Sigmoid colon (tissue), 7 donors: ENCODE measurements around the gene ATP6V0B. TPM values are rescaled to one million over a fixed set of nuclear protein-coding genes. Genes with fewer than 3 reads are reported as not detected.

Experiments
- DNase-seq: peaks from one replicate; pipeline ENCODE4 v3.0.0-alpha.2; 2019
- H3K27ac ChIP-seq, 4 donors: fragments of 200-600 bp; sonication (generic); one replicate each; pipeline ENCODE4 v1.5.1; 2016 to 2019; ENCODE audit warnings: mild to moderate bottlenecking in 1 of 4
- H3K27me3 ChIP-seq, 3 donors: fragments of 200-600 bp; sonication (generic); one replicate each; pipeline ENCODE4 v1.5.1; 2019; ENCODE audit warnings: mild to moderate bottlenecking in 1 of 3
- H3K36me3 ChIP-seq, 4 donors: fragments of 200-600 bp; sonication (generic); one replicate each; pipeline ENCODE4 v1.5.1; 2016 to 2019
- H3K4me1 ChIP-seq, 4 donors: fragments of 200-600 bp; sonication (generic); one replicate each; pipeline ENCODE4 v1.5.1; 2017 to 2019
- H3K4me3 ChIP-seq, 4 donors: fragments of 200-600 bp; sonication (generic); one replicate each; pipeline ENCODE4 v1.5.1; 2017 to 2019; ENCODE audit warnings: mild to moderate bottlenecking in 2 of 4, moderate library complexity in 1 of 4
- H3K9me3 ChIP-seq, 4 donors: fragments of 200-600 bp in 3 of 4; sonication (generic) in 3 of 4; one replicate each; pipeline versions ENCODE4 v1.5.1 to v1.6.1; 2013 to 2019
- CTCF ChIP-seq, 4 experiments: fragments of 450-650 bp in 3 of 4; fragments of 200-600 bp in 1 of 4; IDR thresholded peaks; one replicate each; pipeline ENCODE4 v1.5.1; 2016 to 2019; ENCODE audit warnings: antibody characterized with exemption in 4 of 4, mild to moderate bottlenecking in 3 of 4, moderate library complexity in 2 of 4
- EP300 ChIP-seq, 4 donors: sonication (generic); formaldehyde crosslinking; IDR thresholded peaks; one replicate each; pipeline ENCODE4 v1.6.1; 2017; ENCODE audit warnings: antibody characterized with exemption in 4 of 4
- POLR2A ChIP-seq, 2 donors: fragments of 450-650 bp; IDR thresholded peaks; one replicate each; pipeline ENCODE4 v1.6.1; 2016; ENCODE audit warnings: antibody characterized with exemption in 2 of 2, mild to moderate bottlenecking in 2 of 2, moderate library complexity in 2 of 2
- POLR2AphosphoS5 ChIP-seq, 4 donors: sonication (generic); formaldehyde crosslinking; IDR thresholded peaks; one replicate each; pipeline ENCODE4 v1.6.1; 2017; ENCODE audit warnings: antibody characterized with exemption in 4 of 4
- WGBS, 2 donors: extraction: QIAGEN DNeasy Blood & Tissue Kit; methylation state at CpG; one replicate each; pipeline ENCODE4 v1.1.7; 2013; 5-methylcytosine and 5-hydroxymethylcytosine counted together
- intact Hi-C: fragments of 100-400 bp; cut with DNase I; formaldehyde crosslinking; loops from one replicate; pipeline ENCODE4 v1.15.1; 2023
- polyA plus RNA-seq, 3 donors: library from polyadenylated mRNA; stranded (reverse); fragments of 200-250 nt; gene quantifications; one replicate each; pipeline ENCODE4 v1.2.3, GENCODE V29; 2013
- total RNA-seq, 4 donors: library from RNA; depleted of rRNA; stranded (reverse); fragments of >200 nt; gene quantifications; one replicate each; pipeline ENCODE4 v1.1.0, GENCODE V29; 2016
- donor health status: healthy with polysubstance abuse.
- donor health status: Bipolar disorder and iron deficiency.
- donor health status: healthy.

ATP6V0B gene
- total and polyA plus RNA-seq, 7 donors, result 67.9 to 286 (median 129) TPM

GRCh38 chr1:43994071-43994470 is 19.3 kb downstream of the ATP6V0B start:
- 74 to 81% methylated on average over 7 of the region's 7 CpGs for WGBS, 2 donors
- no peak overlapping the region for H3K27ac ChIP-seq
- H3K4me1 ChIP-seq, result peaks cover 0 to 18% (median 14%) of the 10 kb centered on the region in 4 donors
- H3K36me3 ChIP-seq, result peaks cover 0 to 7% (median 0%) of the 10 kb centered on the region in 4 donors
- DNase-seq, result no peak
- H3K4me3 ChIP-seq, result no peak overlapping the region
- TF ChIP-seq POLR2A (IDR thresholded peaks at IDR 0.05) (no peak), EP300 (IDR thresholded peaks at IDR 0.05) (no peak), POLR2AphosphoS5 (IDR thresholded peaks at IDR 0.05) (no peak), CTCF (IDR thresholded peaks at IDR 0.05) (no peak)
- H3K9me3 ChIP-seq, result no peaks in the 10 kb centered on the region
- intact Hi-C loops, result loop anchor here (5.0 to 10.0 kb wide), 2 partner anchors 47 to 221 kb away; partner anchors contain the start of genes DMAP1 and IPO13
- no peaks in the 10 kb centered on the region for H3K27me3 ChIP-seq

- no peak for DNase-seq
- intact Hi-C loops, result loop anchor here (5.0 to 10.0 kb wide), 2 partner anchors 48 to 220 kb away; partner anchors contain the start of genes DMAP1 and IPO13
- WGBS, 2 donors, result 79 to 80% methylated on average over 15 of the region's 15 CpGs
- H3K4me1 ChIP-seq, result peaks cover 0 to 18% (median 14%) of the 10 kb centered on the region in 4 donors
- no peak overlapping the region for H3K4me3 ChIP-seq
- H3K27ac ChIP-seq, result no peak overlapping the region
- peaks cover 0 to 12% (median under 1%) of the 10 kb centered on the region in 4 donors for H3K36me3 ChIP-seq
- H3K27me3 ChIP-seq, result no peaks in the 10 kb centered on the region
- no peaks in the 10 kb centered on the region for H3K9me3 ChIP-seq
- TF ChIP-seq POLR2AphosphoS5 (IDR thresholded peaks at IDR 0.05) (no peak), CTCF (IDR thresholded peaks at IDR 0.05) (no peak), POLR2A (IDR thresholded peaks at IDR 0.05) (no peak), EP300 (IDR thresholded peaks at IDR 0.05) (no peak)
These were observed 20.3 kb downstream of the ATP6V0B start for GRCh38 chr1:43994794-43995790.

- TF ChIP-seq POLR2A (IDR thresholded peaks at IDR 0.05) (no peak), CTCF (IDR thresholded peaks at IDR 0.05) (no peak), EP300 (IDR thresholded peaks at IDR 0.05) (no peak), POLR2AphosphoS5 (IDR thresholded peaks at IDR 0.05) (no peak)
- Histone ChIP-seq H3K36me3 (peaks cover 4 to 23% (median 8%) of the 10 kb centered on the region in 4 donors), H3K4me3 (no peak overlapping the region), H3K4me1 (peaks cover 0 to 10% (median 6%) of the 10 kb centered on the region in 4 donors), H3K9me3 (no peaks in the 10 kb centered on the region), H3K27ac (no peak overlapping the region), H3K27me3 (no peaks in the 10 kb centered on the region)
- DNase-seq, result no peak
- WGBS, 2 donors, result 88% methylated on average over 21 of the region's 21 CpGs
- intact Hi-C loops, result loop anchor here (10.0 kb wide), 1 partner anchor 219 kb away; the partner anchor contains the start of gene DMAP1
These were observed 21.4 kb downstream of the ATP6V0B start for GRCh38 chr1:43995984-43996732.

- H3K4me3 ChIP-seq, result no peak overlapping the region
- H3K27me3 ChIP-seq, result no peaks in the 10 kb centered on the region
- no peak overlapping the region for H3K27ac ChIP-seq
- TF ChIP-seq POLR2AphosphoS5 (IDR thresholded peaks at IDR 0.05), result no peak
- TF ChIP-seq POLR2A (IDR thresholded peaks at IDR 0.05), result no peak
- no peak for TF ChIP-seq CTCF (IDR thresholded peaks at IDR 0.05)
- no peak for TF ChIP-seq EP300 (IDR thresholded peaks at IDR 0.05)
- peaks cover 0 to 7% (median 6%) of the 10 kb centered on the region in 4 donors for H3K4me1 ChIP-seq
- 71 to 79% methylated on average over 6 of the region's 6 CpGs for WGBS, 2 donors
- intact Hi-C loops, result loop anchor here (10.0 kb wide), 1 partner anchor 218 kb away; the partner anchor contains the start of gene DMAP1
- H3K36me3 ChIP-seq, result peaks cover 8 to 29% (median 9%) of the 10 kb centered on the region in 4 donors
- DNase-seq, result no peak
- H3K9me3 ChIP-seq, result no peaks in the 10 kb centered on the region
These were observed 22.0 kb downstream of the ATP6V0B start for GRCh38 chr1:43996733-43997115.
